ENCODE measurements around the gene ACOT8.

ACOT8 gene

DNA sequence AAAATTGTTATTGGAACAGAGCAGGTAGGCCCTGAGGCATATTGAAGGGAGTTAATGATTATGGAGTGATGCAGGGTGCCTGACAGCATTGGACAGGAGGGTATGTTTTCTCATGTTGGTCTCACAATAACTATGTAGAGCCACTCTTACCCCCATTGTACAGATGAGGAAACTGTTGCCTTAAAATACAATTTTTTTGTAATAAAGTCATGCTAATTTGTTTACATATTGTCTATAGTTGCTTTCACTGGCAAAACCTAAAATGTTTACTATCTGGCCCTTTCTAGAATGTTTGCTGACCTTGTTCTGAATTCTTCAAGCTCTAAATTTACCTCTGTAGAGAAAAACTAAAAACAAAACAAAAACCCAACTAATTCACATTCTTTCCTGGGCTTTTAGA lies 5.7 kb downstream of the ACOT8 start:
- no peak for DNase-seq (ENCODE audit: extremely low spot score)
- TF ChIP-seq TARDBP (IDR thresholded peaks at IDR 0.05) = no peak
- TF ChIP-seq L3MBTL2 (conservative IDR thresholded peaks at IDR 0.05) = no peak
- POLR2A ChIA-PET = no interaction called here
- CTCF ChIA-PET = no interaction called here

DNA sequence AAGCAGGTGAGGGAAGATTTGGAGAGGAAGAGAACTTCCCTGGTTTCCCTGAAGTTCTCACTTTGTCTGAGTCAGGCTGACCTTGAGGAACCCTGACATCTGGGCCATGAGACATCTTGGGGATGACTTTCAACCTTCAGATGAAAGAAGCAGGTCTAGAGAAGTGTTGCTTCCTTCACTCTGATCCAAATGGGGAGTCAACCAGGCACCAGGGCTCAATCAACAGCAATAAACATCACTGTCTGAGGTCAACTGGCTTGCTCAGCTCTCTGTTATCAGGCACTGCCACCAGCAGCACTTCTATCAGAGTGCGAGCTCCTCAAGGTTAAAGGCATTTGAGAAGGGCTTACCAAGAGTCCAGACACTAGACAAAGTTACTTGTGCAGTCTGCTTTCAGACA lies 6.3 kb downstream of the ACOT8 start:
- no peak for TF ChIP-seq HDGF (IDR thresholded peaks at IDR 0.05; ENCODE audit: borderline replicate concordance)
- TF ChIP-seq L3MBTL2 (conservative IDR thresholded peaks at IDR 0.05) = no peak
- TF ChIP-seq FOXM1 (IDR thresholded peaks at IDR 0.05; ENCODE audit: borderline replicate concordance) = no peak
- TF ChIP-seq CTBP1 (IDR thresholded peaks at IDR 0.05; ENCODE audit: borderline replicate concordance) = no peak
- ChIA-PET CTCF (no interaction called here), POLR2A (no interaction called here)
- DNase-seq (ENCODE audit: extremely low spot score) = no peak

DNA sequence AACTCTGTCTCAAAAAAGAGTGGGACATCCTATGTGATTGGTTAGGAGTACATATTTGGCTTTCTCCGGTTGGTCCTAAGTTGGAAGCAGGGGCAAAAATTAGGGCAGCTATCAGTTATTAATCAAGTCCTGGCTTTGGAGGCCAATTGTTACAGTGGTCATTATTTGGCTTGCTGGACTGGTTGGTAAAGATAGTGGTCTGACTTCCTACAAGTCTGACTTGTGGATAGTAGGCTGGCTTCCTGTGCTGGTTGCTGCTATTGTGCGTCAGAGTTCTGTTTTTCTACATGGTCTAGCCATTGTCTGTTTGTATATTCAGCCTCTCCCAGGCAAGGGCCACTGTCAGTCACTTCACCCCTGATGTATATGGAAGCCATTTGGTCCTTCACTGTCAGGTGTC lies 7.0 kb downstream of the ACOT8 start:
- TF ChIP-seq FOXK2 (IDR thresholded peaks at IDR 0.05) (no peak), BHLHE40 (IDR thresholded peaks at IDR 0.05; ENCODE audit: borderline replicate concordance) (no peak), ELF4 (IDR thresholded peaks at IDR 0.05) (no peak), HDGF (IDR thresholded peaks at IDR 0.05; ENCODE audit: borderline replicate concordance) (no peak)
- no peak for DNase-seq (ENCODE audit: extremely low spot score)
- ChIA-PET POLR2A (no interaction called here), CTCF (no interaction called here)

DNA sequence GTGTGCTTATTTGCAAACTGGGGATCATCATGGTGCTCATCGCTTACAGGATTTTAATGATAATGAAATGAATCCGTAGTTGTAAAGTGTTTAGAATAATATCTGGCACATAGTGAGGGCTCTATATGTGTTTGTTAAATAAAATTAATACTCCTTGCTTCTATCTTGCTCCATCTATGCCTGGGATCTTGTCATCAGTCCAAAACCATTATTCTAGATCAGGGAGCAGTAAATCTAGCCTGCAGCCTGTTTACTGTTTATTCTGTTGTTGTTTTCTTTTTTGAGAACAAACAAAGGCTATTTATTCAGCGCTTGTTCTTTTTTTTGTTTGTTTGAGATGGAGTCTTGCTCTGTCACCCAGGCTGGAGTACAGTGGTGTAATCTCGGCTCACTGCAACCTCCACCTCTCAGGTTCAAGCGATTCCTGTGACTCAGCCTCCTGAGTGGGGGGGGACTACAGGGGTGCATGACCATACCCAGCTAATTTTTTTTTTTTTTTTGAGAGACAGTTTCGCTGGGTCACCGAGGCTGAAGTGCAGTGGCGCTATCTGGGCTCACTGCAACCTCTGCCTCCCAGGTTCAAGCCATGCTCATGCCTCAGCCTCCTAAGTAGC lies 8.1 kb downstream of the ACOT8 start:
- TF ChIP-seq, protein P1, sequence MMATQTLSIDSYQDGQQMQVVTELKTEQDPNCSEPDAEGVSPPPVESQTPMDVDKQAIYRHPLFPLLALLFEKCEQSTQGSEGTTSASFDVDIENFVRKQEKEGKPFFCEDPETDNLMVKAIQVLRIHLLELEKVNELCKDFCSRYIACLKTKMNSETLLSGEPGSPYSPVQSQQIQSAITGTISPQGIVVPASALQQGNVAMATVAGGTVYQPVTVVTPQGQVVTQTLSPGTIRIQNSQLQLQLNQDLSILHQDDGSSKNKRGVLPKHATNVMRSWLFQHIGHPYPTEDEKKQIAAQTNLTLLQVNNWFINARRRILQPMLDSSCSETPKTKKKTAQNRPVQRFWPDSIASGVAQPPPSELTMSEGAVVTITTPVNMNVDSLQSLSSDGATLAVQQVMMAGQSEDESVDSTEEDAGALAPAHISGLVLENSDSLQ (IDR thresholded peaks at IDR 0.05) = no peak
- TF ChIP-seq ELF4 (IDR thresholded peaks at IDR 0.05) (no peak), FOXK2 (IDR thresholded peaks at IDR 0.05) (no peak), HDGF (IDR thresholded peaks at IDR 0.05; ENCODE audit: borderline replicate concordance) (no peak), ZNF384 (IDR thresholded peaks at IDR 0.05) (no peak), CTBP1 (IDR thresholded peaks at IDR 0.05; ENCODE audit: borderline replicate concordance) (no peak), FOXA1 (IDR thresholded peaks at IDR 0.05) (no peak), NFRKB (IDR thresholded peaks at IDR 0.05) (no peak), LEF1 (IDR thresholded peaks at IDR 0.05; ENCODE audit: borderline replicate concordance) (no peak), FOXM1 (IDR thresholded peaks at IDR 0.05; ENCODE audit: borderline replicate concordance) (no peak), L3MBTL2 (conservative IDR thresholded peaks at IDR 0.05) (no peak), TARDBP (IDR thresholded peaks at IDR 0.05) (no peak), SUZ12 (IDR thresholded peaks at IDR 0.05) (no peak), ARNT (IDR thresholded peaks at IDR 0.05) (no peak), SP1 (IDR thresholded peaks at IDR 0.05) (no peak)
- ChIA-PET POLR2A (no interaction called here), CTCF (no interaction called here)

DNA sequence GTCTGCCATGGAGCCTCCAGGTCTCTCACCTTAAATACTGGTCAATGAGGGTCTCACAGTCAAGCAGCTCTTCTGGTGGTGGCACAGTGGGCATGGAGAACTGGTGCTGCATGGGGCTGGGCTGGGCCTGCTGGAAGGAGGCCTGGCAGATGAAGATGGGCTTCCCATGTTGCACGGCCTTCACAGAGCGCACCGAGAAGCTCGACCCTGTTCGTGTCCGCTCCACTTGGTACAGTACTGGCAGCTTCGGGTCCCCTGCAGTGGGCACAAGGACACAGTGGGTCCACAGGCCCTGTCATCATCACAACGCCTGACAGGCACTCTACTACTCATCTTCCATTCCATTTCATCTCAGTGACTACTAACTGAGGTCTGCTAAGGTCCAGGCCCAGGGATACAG lies 8.8 kb downstream of the ACOT8 start:
- ChIA-PET CTCF (no interaction called here), POLR2A (no interaction called here)
- DNase-seq (ENCODE audit: extremely low spot score) = no peak
- TF ChIP-seq SUZ12 (IDR thresholded peaks at IDR 0.05) (no peak), ELF4 (IDR thresholded peaks at IDR 0.05) (no peak), L3MBTL2 (conservative IDR thresholded peaks at IDR 0.05) (no peak), FOXM1 (IDR thresholded peaks at IDR 0.05; ENCODE audit: borderline replicate concordance) (no peak), HDGF (IDR thresholded peaks at IDR 0.05; ENCODE audit: borderline replicate concordance) (no peak), ZNF384 (IDR thresholded peaks at IDR 0.05) (no peak), FOXK2 (IDR thresholded peaks at IDR 0.05) (no peak), BHLHE40 (IDR thresholded peaks at IDR 0.05; ENCODE audit: borderline replicate concordance) (no peak), ARNT (IDR thresholded peaks at IDR 0.05) (no peak), FOXA1 (IDR thresholded peaks at IDR 0.05) (no peak), CTBP1 (IDR thresholded peaks at IDR 0.05; ENCODE audit: borderline replicate concordance) (no peak), LEF1 (IDR thresholded peaks at IDR 0.05; ENCODE audit: borderline replicate concordance) (no peak), SP1 (IDR thresholded peaks at IDR 0.05) (no peak), TARDBP (IDR thresholded peaks at IDR 0.05) (no peak), NFRKB (IDR thresholded peaks at IDR 0.05) (no peak)
- TF ChIP-seq, protein P1 (IDR thresholded peaks at IDR 0.05) = no peak

More for the DNA sequence above, 8.1 kb downstream of the ACOT8 start:
- DNase-seq (ENCODE audit: extremely low spot score) = no peak

DNA sequence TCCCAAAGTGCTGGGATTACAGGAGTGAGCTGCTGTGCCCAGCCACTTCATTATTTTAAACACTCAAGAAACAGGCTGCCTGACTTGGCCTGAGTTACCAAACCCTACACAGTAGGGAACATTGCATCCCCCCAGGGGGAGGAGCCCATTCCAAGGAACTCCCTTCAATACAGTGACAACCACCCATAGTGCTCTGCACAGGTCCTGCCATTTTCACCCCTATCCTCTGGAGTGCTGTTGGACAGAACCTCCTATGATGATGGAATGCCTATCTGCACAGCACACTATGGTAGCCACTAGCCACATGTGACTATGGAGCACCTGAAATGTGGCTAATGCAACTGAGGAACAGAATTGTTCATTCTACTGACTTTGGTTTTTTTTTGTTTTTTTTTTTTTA lies 11.7 kb downstream of the ACOT8 start:
- ChIA-PET POLR2A (interaction anchor here (1.4 to 2.7 kb wide), 2 partner anchors 11 kb away, joined by 5 to 9 read pairs; partner anchors contain the start of genes ACOT8, SNX21 and ZSWIM3), CTCF (no interaction called here)
- DNase-seq (ENCODE audit: extremely low spot score) = no peak
- TF ChIP-seq FOXK2 (IDR thresholded peaks at IDR 0.05) (no peak), ELF4 (IDR thresholded peaks at IDR 0.05) (no peak), CTBP1 (IDR thresholded peaks at IDR 0.05; ENCODE audit: borderline replicate concordance) (no peak), L3MBTL2 (conservative IDR thresholded peaks at IDR 0.05) (no peak), FOXA1 (IDR thresholded peaks at IDR 0.05) (no peak), LEF1 (IDR thresholded peaks at IDR 0.05; ENCODE audit: borderline replicate concordance) (no peak), NFRKB (IDR thresholded peaks at IDR 0.05) (no peak), FOXM1 (IDR thresholded peaks at IDR 0.05; ENCODE audit: borderline replicate concordance) (no peak), SUZ12 (IDR thresholded peaks at IDR 0.05) (no peak), SP1 (IDR thresholded peaks at IDR 0.05) (no peak), ARNT (IDR thresholded peaks at IDR 0.05) (no peak), ZNF384 (IDR thresholded peaks at IDR 0.05) (no peak), BHLHE40 (IDR thresholded peaks at IDR 0.05; ENCODE audit: borderline replicate concordance) (no peak), HDGF (IDR thresholded peaks at IDR 0.05; ENCODE audit: borderline replicate concordance) (no peak), TARDBP (IDR thresholded peaks at IDR 0.05) (no peak)
- TF ChIP-seq, protein P1 (IDR thresholded peaks at IDR 0.05) = no peak
